Ammon's horn (tissue), 1 donor: ENCODE data around the gene BCL2L13.
"Not testable (repeated sequence)": the region's sequence is repeated elsewhere in the genome, so short reads cannot be mapped to it uniquely, and the experiment has no call there.

Experiments
- DNase-seq: peaks from one replicate; pipeline ENCODE4 v3.0.0-alpha.2; 2016; ENCODE audit warnings: low spot score

BCL2L13 gene

GRCh38 chr22:17695986-17696385, 57.4 kb downstream of the BCL2L13 start:
- DNase-seq, result no peak

- DNase-seq, result not testable (repeated sequence)
Measured at GRCh38 chr22:17697196-17697595, 58.6 kb downstream of the BCL2L13 start.

- DNase-seq, result not testable (repeated sequence)
Measured at GRCh38 chr22:17698276-17698675, 59.7 kb downstream of the BCL2L13 start.

GRCh38 chr22:17698948-17699347, 60.4 kb downstream of the BCL2L13 start:
- no peak for DNase-seq

GRCh38 chr22:17699696-17700340, 61.3 kb downstream of the BCL2L13 start:
- DNase-seq, result no peak

- DNase-seq, result no peak
Measured at GRCh38 chr22:17700778-17701177, 62.2 kb downstream of the BCL2L13 start.

- DNase-seq, result no peak
Measured at GRCh38 chr22:17703811-17704210, 65.3 kb downstream of the BCL2L13 start.

GRCh38 chr22:17705546-17705945, 67.0 kb downstream of the BCL2L13 start:
- no peak for DNase-seq

GRCh38 chr22:17705951-17706900, 67.7 kb downstream of the BCL2L13 start:
- peak; percentile 86 for DNase-seq

GRCh38 chr22:17706947-17707346, 68.4 kb downstream of the BCL2L13 start:
- peak; percentile 29 for DNase-seq

GRCh38 chr22:17707526-17707925, 69.0 kb downstream of the BCL2L13 start:
- no peak for DNase-seq

- DNase-seq, result no peak
Measured at GRCh38 chr22:17710023-17710422, 71.5 kb downstream of the BCL2L13 start.

- DNase-seq, result no peak
Measured at GRCh38 chr22:17712441-17712840, 73.9 kb downstream of the BCL2L13 start.

GRCh38 chr22:17716529-17716928, 78.0 kb downstream of the BCL2L13 start:
- DNase-seq, result no peak

- no peak for DNase-seq
Measured at GRCh38 chr22:17717708-17718107, 79.2 kb downstream of the BCL2L13 start.

- no peak for DNase-seq
Measured at GRCh38 chr22:17719911-17720310, 81.4 kb downstream of the BCL2L13 start.

- DNase-seq, result no peak
Measured at GRCh38 chr22:17724241-17724640, 85.7 kb downstream of the BCL2L13 start.

- DNase-seq, result peak; percentile 33
Measured at GRCh38 chr22:17724678-17725499, 86.3 kb downstream of the BCL2L13 start.

GRCh38 chr22:17725500-17725796, 86.9 kb downstream of the BCL2L13 start:
- no peak for DNase-seq

GRCh38 chr22:17726006-17726927, 87.7 kb downstream of the BCL2L13 start:
- no peak for DNase-seq
